HTR-8/SVneo (cell line): ENCODE results near the gene ACSL4.
"Not testable (repeated sequence)": the region's sequence is repeated elsewhere in the genome, so short reads cannot be mapped to it uniquely, and the experiment has no call there.

Experiments used
- DNase-seq: peaks from one replicate; pipeline ENCODE4 v3.0.0; 2011; ENCODE audit warnings: low spot score, mixed read lengths; ENCODE audit not compliant: insufficient read length
- FAIRE-seq: peaks from 2 replicates; lab custom pipeline; 2011; peaks lifted over from hg19 to GRCh38; lab: Jason Lieb, UNC

Gene ACSL4

DNA sequence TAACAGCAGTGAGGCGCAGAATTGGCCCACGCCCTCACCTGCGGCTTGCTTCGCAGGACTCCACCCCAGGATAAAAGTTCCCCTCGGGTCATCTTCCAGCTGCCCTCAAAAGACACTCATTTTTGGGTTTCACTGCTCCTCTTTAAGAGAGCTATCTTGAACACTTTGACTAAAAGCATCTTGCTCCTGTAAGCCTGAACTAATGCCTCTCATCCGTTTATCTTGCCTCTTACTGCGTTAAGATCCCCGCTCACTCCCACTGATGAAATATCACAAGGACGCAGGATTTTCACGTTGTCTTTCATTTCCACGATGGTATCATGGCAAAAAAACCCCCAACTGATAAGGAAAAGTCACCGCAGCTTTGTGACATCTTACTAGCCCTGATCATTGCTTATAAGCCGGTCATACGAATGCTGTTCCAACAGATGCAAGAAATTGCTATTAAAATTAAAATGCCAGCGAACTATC is 591 bp upstream of the ACSL4 start:
- no peak for DNase-seq
- FAIRE-seq = no peak

DNA sequence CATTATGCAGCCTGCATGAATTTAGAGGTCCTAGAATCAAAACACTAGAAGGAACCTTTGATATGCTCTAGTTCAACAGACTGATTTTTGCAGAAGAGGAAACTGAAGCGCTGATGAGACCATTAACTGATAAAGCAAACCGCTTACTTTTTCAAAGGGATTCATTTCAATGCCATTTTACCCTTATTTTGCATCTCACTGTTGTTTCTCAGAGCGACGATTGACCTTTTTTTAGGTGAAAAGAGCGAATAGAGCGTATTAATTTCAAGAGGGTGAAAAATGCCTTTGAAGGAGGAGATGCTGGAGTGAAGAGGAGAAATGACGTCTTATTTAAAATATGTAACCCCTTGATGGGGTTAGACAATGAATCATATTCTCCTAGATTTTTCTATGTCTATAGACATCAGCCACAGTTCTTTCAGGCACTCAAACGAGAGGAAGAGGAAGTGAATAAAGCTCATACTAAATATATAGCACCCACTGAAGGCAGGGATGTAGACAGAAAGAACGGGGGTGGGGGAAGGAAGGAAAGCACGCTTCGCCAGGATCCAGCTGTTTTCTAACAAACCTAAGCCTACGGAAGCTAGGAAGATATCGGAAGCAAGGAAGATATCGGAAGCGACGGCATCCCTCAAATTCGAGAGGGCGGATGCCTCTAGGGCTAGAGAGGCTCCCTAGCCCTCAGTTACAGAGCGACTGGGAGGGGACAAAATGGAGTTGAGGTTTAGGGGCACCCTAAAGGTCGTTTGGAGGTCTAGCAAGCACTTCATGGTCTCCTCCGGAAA is 848 bp downstream of the ACSL4 start:
- no peak for FAIRE-seq
- DNase-seq = no peak

DNA sequence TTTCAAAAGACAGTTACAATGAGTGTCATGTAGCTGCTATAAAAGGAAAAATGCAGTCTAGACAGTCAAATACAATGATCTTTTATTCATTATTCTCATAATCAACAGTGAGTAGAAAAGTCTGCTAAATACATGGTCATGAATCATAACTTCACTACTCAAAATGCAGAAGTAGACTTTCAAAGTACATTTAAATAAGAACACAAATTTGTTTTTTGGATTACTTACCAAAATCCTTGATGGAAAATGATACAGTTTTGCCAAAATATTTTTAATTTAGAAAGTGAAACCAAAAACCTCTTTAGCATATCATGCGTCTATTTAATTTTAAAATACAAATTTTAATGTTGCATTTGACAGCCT is 4.9 kb downstream of the ACSL4 start:
- FAIRE-seq (no peak), DNase-seq (no peak)

DNA sequence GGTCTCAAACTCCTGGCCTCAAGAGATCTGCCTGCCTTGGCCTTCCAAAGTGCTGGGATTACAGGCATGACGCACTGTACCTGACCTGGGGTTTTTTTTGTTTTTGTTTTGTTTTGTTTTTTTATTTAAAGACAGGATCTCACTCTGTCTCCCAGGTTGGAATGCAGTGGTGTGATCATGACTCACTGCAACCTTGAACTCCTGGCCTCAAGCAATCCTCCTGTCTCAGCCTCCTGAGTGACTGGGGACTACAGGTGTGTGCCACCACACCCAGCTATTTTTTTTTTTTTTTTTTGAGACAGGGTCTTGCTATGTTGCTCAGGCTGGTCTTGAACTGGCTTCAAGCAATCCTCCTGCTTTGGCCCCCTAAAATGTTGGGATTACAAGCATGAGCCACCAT is 8.1 kb downstream of the ACSL4 start:
- DNase-seq, FAIRE-seq: not testable (repeated sequence)

DNA sequence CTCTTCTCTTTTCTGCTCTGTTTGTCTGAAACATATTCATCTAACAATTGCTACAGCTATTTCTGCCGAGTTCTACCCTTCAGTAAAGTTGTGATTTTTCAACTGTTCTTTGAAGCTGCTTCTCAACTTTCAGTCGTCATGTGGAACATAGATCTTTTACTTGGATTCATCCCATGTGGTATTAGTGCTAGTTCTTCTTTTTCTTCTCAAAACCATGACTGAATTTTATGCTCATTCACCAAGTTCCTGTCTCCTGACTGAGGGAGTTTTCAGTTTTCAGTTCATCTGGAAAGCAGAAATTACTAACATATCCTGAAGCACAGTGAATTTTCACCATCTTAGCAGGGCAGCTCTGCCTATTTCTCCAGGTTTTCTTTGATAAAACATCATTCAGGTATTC is 12.1 kb downstream of the ACSL4 start:
- no peak for FAIRE-seq
- DNase-seq = no peak

DNA sequence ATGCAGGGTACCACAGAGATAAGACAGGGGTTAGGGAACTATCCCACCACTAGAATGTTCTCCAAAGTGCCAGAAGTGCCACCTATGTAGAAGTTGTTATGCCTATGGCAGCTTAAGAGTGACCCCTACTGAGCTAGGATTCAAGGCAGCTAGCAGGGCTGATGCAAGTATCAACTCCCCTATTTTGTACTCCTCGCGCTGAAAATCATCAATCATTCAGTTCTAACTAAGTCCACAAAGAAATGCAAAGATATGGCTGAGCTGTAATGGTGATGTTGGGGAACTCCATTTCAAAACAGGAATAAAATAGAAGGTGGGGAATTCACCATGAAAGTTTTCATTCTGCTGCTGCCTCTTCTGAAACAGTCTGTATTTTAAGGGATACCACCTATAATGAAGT is 13.8 kb downstream of the ACSL4 start:
- DNase-seq (no peak), FAIRE-seq (no peak)

DNA sequence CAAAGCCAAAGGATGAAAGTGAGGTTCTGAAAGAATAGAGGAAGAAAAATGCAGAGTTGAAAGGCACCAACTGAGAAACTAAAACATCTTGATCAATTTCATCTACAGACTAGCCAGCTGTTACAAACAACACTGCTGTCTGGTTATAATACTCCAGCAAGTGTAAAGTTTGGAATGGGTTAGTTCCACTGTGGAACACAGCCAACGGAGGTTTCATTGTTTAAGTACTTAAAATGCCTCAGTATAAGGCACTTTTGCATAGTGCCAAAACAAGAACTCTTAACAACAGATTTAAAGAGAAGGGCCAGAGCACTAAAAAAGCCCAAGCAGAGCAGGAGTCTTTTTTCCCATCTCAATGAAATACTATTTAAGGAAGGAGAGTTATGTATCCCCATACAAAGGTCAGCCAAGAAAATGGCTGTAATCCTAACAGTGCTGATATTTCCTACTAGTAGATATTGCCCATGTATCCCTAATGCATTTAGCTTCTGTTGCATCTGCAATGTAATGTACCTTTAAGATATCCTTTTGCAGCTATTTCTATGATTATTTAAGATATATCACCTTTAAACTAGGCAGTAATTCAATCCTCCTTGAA is 16.5 kb downstream of the ACSL4 start:
- DNase-seq (no peak), FAIRE-seq (no peak)

DNA sequence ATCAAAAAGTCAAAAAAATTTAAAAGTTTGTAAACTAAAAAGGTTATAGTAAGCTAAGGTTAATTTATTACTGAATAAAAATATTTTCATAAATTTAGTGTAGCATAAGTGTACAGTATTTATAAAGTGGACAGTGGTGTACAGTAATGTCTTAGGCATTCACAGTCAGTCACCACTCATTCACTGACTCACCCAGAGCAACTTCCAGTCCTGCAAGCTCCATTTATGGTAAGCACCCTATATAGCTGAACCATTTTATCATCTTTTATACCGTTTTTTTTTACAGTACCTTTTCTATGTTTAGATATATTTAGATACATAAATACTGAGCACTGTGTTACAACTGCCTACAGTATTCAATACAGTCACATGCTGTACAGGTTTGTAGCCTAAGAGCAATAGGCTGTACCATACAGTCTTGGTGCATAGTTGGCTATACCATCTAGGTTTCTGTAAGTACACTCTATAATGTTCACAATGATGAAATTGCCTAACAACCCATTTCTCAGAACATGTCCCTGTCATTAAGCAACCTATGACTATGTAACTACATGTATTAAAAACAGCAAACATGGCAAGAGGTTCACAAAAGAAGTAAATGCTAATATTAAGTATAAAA is 18.6 kb downstream of the ACSL4 start:
- DNase-seq (no peak), FAIRE-seq (no peak)

DNA sequence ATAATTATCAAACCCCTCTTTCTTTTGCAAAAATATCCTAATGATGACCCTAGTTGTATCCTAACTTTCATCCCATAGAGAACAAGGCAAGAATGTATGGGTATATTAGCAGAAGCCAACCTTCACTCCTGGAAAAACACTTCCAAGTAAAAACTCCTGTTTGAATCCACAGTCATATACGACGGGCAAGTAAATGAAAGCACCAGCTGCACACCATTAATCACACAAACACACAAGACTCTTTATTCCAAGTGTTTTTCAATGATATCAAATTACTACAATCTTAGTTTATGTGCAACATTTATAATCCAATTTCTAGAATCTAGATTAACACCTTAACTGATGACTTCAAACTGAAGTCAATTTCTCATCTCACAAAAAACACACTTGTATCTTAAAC is 22.9 kb downstream of the ACSL4 start:
- DNase-seq (no peak), FAIRE-seq (no peak)

DNA sequence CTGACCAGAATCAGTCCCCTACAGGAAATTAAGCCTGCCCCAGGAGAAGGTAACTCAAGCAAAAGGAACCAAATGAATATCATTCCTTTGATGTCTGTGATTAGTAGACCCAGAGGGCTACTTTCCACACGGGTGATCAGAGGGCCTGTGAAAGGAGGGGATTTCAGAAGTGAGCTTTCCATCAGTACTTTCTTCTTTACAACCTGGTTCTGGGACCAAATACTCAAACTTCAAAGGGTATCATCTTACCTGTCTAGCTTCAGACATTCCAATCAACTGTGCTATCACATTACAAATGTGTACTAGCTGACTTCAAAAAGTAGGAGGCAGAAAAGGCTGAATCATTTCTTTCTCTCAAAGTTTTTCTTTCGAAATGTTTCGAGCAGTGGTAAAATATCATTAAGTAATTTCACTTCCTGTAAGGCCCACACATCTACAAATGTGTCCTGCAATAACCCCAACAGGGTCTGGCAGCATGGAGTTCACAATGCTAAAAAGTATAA is 23.9 kb downstream of the ACSL4 start:
- FAIRE-seq = no peak
- DNase-seq = no peak

DNA sequence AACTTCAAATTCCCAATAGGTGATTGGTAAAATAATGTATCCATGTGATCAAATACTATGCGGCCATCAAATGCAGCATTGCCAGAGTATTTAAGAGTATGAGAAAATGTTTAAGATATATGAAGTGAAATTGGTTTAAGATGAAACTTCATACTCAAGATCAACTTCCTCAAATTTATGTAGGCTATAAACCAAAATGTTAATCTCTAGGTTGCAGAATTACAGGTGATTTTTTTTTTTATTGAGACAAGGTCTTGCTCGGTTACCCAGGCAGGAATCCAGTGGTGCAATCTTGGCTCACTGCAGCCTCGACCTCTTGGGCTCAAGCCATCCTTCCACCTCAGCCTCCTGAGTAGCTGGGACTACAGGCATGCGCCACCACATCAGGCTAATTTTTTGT is 25.3 kb downstream of the ACSL4 start:
- no peak for DNase-seq
- no peak for FAIRE-seq

DNA sequence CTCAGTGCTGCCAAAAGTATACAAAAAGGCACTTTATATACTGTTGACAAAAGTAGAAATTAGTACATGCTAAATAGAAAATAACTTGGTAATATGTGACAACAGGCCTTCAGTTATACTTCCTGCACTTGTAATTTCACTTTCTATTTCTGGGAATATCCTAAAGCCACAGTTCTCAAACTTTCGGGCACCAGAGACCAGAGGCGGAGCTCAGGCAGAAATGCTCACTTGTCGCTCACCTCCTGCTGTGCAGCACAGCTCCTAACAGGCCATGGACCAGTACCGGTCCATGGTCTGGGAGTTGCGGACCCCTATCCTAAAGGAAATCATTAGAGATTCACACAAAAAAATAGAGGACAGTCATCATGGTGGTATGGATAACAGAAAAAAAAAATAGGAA is 25.7 kb downstream of the ACSL4 start:
- FAIRE-seq (no peak), DNase-seq (no peak)

DNA sequence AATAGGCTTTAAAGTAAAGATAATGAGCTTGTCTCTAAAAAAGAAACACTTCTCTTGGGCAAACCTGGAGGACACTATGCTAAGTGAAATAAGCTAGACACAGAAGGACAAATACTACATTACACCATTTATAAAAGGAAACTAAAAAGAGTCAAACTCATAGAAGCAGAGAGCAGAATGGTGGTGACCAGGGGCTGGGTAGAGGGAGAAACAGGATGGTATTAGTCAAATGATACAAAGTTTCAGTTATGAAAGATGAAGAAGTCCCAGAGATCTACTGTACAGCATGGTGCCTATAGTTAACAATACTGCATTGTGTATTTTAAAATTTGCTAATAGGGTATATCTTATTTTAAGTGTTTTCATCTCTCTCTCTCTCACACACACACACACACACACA is 28.5 kb downstream of the ACSL4 start:
- FAIRE-seq = no peak

DNA sequence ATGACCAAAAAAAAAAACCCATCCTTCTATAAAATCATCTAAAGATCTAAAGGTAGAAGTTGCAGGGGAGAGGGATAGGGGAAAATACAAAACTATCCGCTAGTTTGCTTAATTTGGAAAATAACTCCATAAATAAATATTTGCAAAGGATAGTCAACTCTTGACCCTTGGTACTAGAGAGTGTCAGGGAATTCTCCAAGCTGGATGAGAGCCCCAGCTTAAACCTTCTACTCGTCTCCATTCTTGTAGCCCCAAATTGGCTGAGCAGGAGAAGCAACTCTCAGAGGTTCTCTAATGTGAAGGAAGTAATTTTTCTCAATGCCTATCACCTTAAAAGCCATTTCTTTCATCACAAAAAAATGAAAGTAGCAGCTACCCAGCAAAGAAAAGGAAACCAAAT is 35.2 kb downstream of the ACSL4 start:
- FAIRE-seq = no peak
- no peak for DNase-seq

More for the DNA sequence above, 28.5 kb downstream of the ACSL4 start:
- DNase-seq = no peak

DNA sequence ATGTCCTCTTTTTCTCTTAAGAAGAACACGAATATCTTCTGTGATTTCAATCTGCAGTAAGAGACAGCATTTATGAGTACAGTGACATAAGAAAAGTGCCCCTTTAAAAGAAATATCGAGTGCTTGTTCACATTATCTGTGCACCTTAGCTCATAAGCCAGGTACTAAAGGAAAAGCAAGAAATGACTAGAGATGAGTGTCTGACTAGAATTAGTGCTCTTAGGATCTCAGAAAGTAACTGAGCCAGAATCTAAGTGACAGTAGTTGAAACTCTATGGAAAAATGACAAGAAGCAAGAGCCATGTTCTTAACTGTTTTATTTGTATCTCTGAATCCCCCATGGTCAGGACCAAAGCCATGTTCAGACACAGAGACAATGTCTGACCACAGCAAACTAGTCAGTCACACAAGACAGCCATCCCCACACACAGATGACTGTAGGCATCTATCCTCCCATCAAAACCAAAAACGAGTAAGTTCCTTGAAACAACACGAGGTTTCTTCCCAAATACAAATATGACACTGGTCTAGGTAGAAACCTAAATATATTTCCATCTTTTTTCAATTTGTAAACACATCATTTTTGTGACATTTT is 36.8 kb downstream of the ACSL4 start:
- FAIRE-seq (no peak), DNase-seq (no peak)

DNA sequence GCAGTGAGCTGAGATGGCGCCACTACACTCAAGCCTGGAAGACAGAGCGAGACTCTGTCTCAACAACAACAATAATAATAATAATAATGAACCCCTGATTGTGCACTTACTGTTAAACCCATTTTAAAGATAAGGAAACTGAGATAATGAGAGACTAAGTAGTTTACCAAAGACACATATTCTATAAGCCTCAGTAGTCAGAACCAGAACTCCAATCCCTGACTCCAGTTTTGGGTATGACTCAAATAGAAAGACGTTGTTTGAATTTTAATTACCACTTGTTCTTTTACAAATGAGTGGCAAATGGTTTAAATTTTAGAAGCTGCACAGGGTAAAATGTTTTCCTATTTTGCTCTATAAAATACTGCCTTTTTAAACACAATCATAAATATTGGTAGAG is 37.4 kb downstream of the ACSL4 start:
- FAIRE-seq (no peak), DNase-seq (no peak)

DNA sequence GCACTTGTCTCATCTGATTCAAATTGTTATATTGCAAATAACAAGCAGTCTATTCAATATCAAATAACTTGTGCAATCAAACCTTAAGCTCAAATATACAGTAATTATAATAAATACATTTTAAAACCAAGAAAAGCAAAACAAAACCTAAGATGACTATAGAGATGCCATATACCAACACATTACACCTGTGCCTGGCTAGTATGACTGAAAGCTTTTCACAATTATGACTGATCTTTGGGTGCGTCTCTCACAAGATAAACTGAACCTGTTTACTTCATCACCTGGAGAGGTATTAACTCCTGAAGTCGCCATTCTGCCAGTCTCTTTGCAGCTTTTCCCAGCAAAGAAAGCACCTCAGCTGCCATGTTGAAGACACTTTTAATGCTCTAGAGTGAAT is 41.3 kb downstream of the ACSL4 start:
- FAIRE-seq = no peak
- no peak for DNase-seq

DNA sequence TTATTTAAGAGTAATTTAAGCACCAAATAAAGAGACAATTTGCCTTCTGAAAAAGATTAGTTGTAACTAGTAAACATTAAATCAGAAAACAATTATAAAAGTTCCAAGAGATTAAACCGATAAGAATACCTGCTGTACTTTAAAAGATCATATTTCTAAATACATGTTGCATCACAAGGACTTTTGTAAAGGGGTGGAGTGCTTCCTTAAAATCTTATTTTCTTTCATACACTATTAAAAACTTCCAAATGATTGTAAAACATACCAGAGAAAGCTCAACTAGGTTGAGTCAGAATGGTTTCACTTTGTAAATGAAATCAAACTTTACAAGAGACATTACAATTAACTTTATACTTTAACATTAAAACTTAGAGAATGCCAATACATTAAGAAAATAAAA is 41.8 kb downstream of the ACSL4 start:
- no peak for FAIRE-seq
- DNase-seq = no peak

DNA sequence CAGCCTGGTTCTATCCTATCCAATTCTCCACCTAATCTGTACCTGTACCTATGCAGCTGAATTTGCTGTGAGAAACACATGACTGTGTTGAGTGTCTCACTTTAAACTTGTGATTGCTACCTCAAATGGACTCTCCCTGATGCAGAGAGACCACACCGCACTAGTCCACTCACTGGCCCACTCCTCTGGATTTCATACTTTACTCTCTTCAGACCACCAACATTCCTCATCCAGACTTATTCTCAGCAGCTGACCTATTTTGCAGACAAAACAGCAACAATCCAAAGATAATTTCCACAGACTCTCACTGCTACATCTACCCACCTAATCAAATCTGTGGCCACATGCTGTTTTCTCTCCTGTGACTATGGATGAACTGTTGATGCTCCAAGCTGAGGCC is 45.2 kb downstream of the ACSL4 start:
- no peak for FAIRE-seq
- no peak for DNase-seq

DNA sequence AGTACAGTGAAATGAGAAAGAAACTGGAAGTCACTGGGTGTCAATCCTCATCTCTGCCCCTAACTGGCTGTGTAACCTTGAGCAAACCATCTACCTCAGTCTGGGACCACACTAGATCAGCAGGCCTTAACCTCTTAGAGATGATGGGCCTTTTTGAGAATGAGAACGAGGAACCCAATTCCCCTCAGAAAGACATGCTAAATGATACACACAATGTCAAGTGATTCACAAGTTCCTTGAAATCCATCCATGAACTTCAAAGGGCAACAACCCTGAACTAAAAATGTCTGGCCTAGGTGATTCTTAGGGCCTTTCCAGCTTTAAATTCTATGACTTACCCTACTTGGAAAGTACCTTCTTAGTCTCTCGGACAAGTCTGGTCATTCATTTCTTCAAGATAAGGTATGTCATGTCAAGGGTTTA is 47.4 kb downstream of the ACSL4 start:
- FAIRE-seq (no peak), DNase-seq (no peak)

DNA sequence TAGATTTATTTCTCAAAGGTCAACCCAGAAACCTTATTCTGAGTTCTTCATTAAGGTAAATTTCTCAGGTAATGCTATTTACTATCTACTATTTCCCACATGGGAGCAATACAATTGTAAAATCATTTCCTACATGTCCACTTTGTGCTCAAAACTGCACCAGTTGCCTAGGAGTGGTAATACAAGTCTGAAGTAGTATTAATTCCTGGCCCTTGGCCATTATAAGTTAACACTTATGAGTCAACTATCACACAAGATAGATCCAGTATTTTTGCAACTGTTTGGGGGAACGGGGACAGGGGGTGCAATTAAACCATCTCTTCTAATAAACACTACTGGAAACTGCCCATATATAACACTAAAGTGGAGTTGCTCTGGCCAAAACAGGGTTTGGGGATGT is 48.9 kb downstream of the ACSL4 start:
- FAIRE-seq (no peak), DNase-seq (no peak)
